Measurements from ENCODE around the gene SDHB.

The SDHB gene

GRCh38 chr1:17097787-17098186 lies 44.0 kb upstream of the SDHB start:
- Mint-ChIP-seq H3K27ac (peak overlapping the region; percentile 61), H3K4me1 (peaks cover 68% of the 10 kb centered on the region), H3K27me3 (ENCODE audit: low read depth, poor library complexity) (peaks cover 9% of the 10 kb centered on the region), H3K4me3 (no peak overlapping the region), H3K36me3 (ENCODE audit: low read depth) (no peaks in the 10 kb centered on the region), H3K9me3 (peaks cover 4% of the 10 kb centered on the region)
- no peak for TF ChIP-seq CTCF (IDR thresholded peaks at IDR 0.05)
- DNase-seq, result no peak

- Mint-ChIP-seq H3K27ac (no peak overlapping the region), H3K27me3 (ENCODE audit: low read depth, poor library complexity) (peaks cover 11% of the 10 kb centered on the region), H3K4me1 (peaks cover 68% of the 10 kb centered on the region), H3K4me3 (no peak overlapping the region), H3K9me3 (peaks cover 7% of the 10 kb centered on the region), H3K36me3 (ENCODE audit: low read depth) (no peaks in the 10 kb centered on the region)
- no peak for DNase-seq
- TF ChIP-seq CTCF (IDR thresholded peaks at IDR 0.05), result no peak
These were observed 43.3 kb upstream of the SDHB start for GRCh38 chr1:17097147-17097546.

GRCh38 chr1:17096584-17096983 lies 42.8 kb upstream of the SDHB start:
- TF ChIP-seq CTCF (IDR thresholded peaks at IDR 0.05), result no peak
- Mint-ChIP-seq H3K27me3 (ENCODE audit: low read depth, poor library complexity) (peaks cover 13% of the 10 kb centered on the region), H3K4me1 (peaks cover 63% of the 10 kb centered on the region), H3K4me3 (no peak overlapping the region), H3K9me3 (peaks cover 8% of the 10 kb centered on the region), H3K27ac (no peak overlapping the region), H3K36me3 (ENCODE audit: low read depth) (no peaks in the 10 kb centered on the region)
- no peak for DNase-seq

GRCh38 chr1:17095141-17095540 lies 41.3 kb upstream of the SDHB start:
- Mint-ChIP-seq H3K4me1 (peaks cover 56% of the 10 kb centered on the region), H3K27ac (no peak overlapping the region), H3K36me3 (ENCODE audit: low read depth) (no peaks in the 10 kb centered on the region), H3K4me3 (no peak overlapping the region), H3K9me3 (peaks cover 8% of the 10 kb centered on the region), H3K27me3 (ENCODE audit: low read depth, poor library complexity) (peaks cover 11% of the 10 kb centered on the region)
- DNase-seq, result no peak
- no peak for TF ChIP-seq CTCF (IDR thresholded peaks at IDR 0.05)

GRCh38 chr1:17094664-17095063 lies 40.8 kb upstream of the SDHB start:
- peaks cover 51% of the 10 kb centered on the region for H3K4me1 Mint-ChIP-seq
- H3K9me3 Mint-ChIP-seq, result peaks cover 8% of the 10 kb centered on the region
- TF ChIP-seq CTCF (IDR thresholded peaks at IDR 0.05), result no peak
- no peaks in the 10 kb centered on the region for H3K36me3 Mint-ChIP-seq (ENCODE audit: low read depth)
- H3K4me3 Mint-ChIP-seq, result no peak overlapping the region
- no peak overlapping the region for H3K27ac Mint-ChIP-seq
- DNase-seq, result no peak
- peaks cover 14% of the 10 kb centered on the region for H3K27me3 Mint-ChIP-seq (ENCODE audit: low read depth, poor library complexity)

GRCh38 chr1:17093822-17094393 lies 40.1 kb upstream of the SDHB start:
- H3K36me3 Mint-ChIP-seq (ENCODE audit: low read depth), result no peaks in the 10 kb centered on the region
- H3K27ac Mint-ChIP-seq, result no peak overlapping the region
- H3K4me1 Mint-ChIP-seq, result peaks cover 43% of the 10 kb centered on the region
- no peak overlapping the region for H3K4me3 Mint-ChIP-seq
- no peak for DNase-seq
- peaks cover 16% of the 10 kb centered on the region for H3K27me3 Mint-ChIP-seq (ENCODE audit: low read depth, poor library complexity)
- no peak for TF ChIP-seq CTCF (IDR thresholded peaks at IDR 0.05)
- peaks cover 8% of the 10 kb centered on the region for H3K9me3 Mint-ChIP-seq

Data from nephron progenitor cell (in vitro differentiated cells).